Neural crest cell (in vitro differentiated cells): ENCODE data around the gene STAMBP. TPM values are rescaled to one million over a fixed set of nuclear protein-coding genes. Genes with fewer than 3 reads are reported as not detected.
"Not testable (repeated sequence)": the region's sequence is repeated elsewhere in the genome, so short reads cannot be mapped to it uniquely, and the experiment has no call there.

Experiments
- DNase-seq: peaks from one replicate; pipeline ENCODE4 v3.0.0; 2021; ENCODE audit warnings: low read depth, mixed read lengths, low spot score
- H3K27ac Mint-ChIP-seq: one replicate; pipeline ENCODE4 v1.8.0; 2021; ENCODE audit warnings: mild to moderate bottlenecking, mixed read lengths; ENCODE audit not compliant: unreplicated experiment
- H3K27me3 Mint-ChIP-seq: 2 replicates; pipeline ENCODE4 v1.8.0; 2021; ENCODE audit warnings: low read depth, mild to moderate bottlenecking, mixed read lengths
- H3K36me3 Mint-ChIP-seq: 2 replicates; pipeline ENCODE4 v1.8.0; 2021; ENCODE audit warnings: low read depth, mild to moderate bottlenecking, mixed read lengths
- H3K4me1 Mint-ChIP-seq: 2 replicates; pipeline ENCODE4 v1.8.0; 2021; ENCODE audit warnings: mixed read lengths
- H3K4me3 Mint-ChIP-seq: one replicate; pipeline ENCODE4 v1.8.0; 2021; ENCODE audit warnings: mild to moderate bottlenecking, mixed read lengths
- H3K9me3 Mint-ChIP-seq: 2 replicates; pipeline ENCODE4 v1.8.0; 2021; ENCODE audit warnings: mixed read lengths
- CTCF ChIP-seq: fragments of 200-600 bp; sonication (generic); conservative IDR thresholded peaks from 2 replicates; pipeline ENCODE4 v1.5.0; 2021; ENCODE audit warnings: antibody characterized with exemption, mild to moderate bottlenecking
- total RNA-seq: library from RNA; stranded (reverse); gene quantifications from 2 replicates; pipeline ENCODE4 v1.2.1, GENCODE V29; 2021

STAMBP gene
- total RNA-seq, 1 donor from 2014 or later: 37.4 TPM

DNA sequence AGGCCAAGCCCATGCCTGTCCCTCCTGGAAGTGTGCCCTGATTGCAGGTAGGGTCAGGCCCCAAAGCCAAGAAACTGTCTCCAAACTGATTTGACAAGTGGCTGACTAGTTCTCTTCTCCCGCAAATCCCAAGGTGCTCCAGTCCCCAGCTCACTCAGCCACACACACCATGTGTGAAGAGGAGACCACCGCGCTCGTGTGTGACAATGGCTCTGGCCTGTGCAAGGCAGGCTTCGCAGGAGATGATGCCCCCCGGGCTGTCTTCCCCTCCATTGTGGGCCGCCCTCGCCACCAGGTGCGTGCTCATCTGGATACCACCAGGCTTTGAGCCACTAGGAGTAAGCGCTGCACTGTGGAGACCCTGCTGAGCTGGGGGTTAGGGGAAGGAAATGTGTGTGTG, 72.4 kb downstream of the STAMBP start:
- no peak for TF ChIP-seq CTCF
- no peaks in the 10 kb centered on the region for H3K36me3 Mint-ChIP-seq
- DNase-seq: no peak
- peaks cover 17% of the 10 kb centered on the region for H3K4me1 Mint-ChIP-seq
- H3K27ac Mint-ChIP-seq: no peak overlapping the region
- H3K27me3 Mint-ChIP-seq: peaks cover 6% of the 10 kb centered on the region
- H3K4me3 Mint-ChIP-seq: no peak overlapping the region
- H3K9me3 Mint-ChIP-seq: no peaks in the 10 kb centered on the region

DNA sequence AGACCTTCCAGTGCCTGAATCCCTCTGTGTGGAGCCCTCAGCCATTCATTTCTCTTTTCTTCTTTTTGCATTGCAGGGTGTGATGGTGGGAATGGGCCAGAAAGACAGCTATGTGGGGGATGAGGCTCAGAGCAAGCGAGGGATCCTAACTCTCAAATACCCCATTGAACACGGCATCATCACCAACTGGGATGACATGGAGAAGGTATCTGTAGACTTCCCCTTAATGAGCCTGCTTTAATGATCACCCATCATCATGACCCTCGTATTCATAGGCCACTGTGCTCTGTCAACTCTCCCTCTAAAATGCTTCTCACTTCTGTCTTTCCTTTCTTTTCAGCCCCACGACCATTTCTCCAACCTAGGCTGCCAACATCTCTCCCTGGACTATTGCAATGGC, 73.5 kb downstream of the STAMBP start:
- no peak for DNase-seq
- Mint-ChIP-seq H3K27ac (no peak overlapping the region), H3K36me3 (no peaks in the 10 kb centered on the region), H3K4me1 (peaks cover 5% of the 10 kb centered on the region), H3K9me3 (no peaks in the 10 kb centered on the region), H3K4me3 (no peak overlapping the region), H3K27me3 (peaks cover 6% of the 10 kb centered on the region)
- no peak for TF ChIP-seq CTCF

DNA sequence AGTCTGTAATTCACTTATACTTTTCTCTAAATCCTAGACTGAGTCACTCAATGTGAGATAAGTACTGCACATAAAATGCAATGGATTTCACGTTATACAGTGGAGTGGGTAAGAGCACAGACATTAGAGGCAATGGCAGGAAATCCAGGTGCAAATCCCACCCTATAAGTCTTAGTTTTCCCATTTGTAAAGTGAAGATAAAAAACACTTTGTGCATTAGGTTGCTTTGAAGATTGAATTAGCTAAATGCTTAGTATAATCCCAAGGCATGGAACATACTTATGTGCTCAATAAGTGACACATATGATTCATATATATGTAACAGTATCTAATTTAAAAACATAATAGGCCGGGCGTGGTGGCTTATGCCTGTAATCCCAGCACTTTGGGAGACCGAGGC, 74.6 kb downstream of the STAMBP start:
- H3K4me3 Mint-ChIP-seq: no peak overlapping the region
- no peaks in the 10 kb centered on the region for H3K4me1 Mint-ChIP-seq
- no peak for TF ChIP-seq CTCF
- no peak for DNase-seq
- no peaks in the 10 kb centered on the region for H3K9me3 Mint-ChIP-seq
- peaks cover 6% of the 10 kb centered on the region for H3K27me3 Mint-ChIP-seq
- H3K36me3 Mint-ChIP-seq: no peaks in the 10 kb centered on the region
- no peak overlapping the region for H3K27ac Mint-ChIP-seq

GRCh38 chr2:73903949-73904613, 75.3 kb downstream of the STAMBP start:
- not testable (repeated sequence) for H3K9me3 Mint-ChIP-seq, H3K4me3 Mint-ChIP-seq, H3K27ac Mint-ChIP-seq, H3K36me3 Mint-ChIP-seq, DNase-seq, H3K4me1 Mint-ChIP-seq, H3K27me3 Mint-ChIP-seq

- TF ChIP-seq CTCF: no peak
- Mint-ChIP-seq H3K27ac (no peak overlapping the region), H3K9me3 (no peaks in the 10 kb centered on the region), H3K36me3 (no peaks in the 10 kb centered on the region), H3K4me3 (no peak overlapping the region), H3K4me1 (no peaks in the 10 kb centered on the region), H3K27me3 (peaks cover 6% of the 10 kb centered on the region)
- DNase-seq: no peak
Observed at GRCh38 chr2:73904952-73905351, 76.2 kb downstream of the STAMBP start.

GRCh38 chr2:73906847-73907505, 78.2 kb downstream of the STAMBP start:
- no peak for DNase-seq
- H3K27ac Mint-ChIP-seq: no peak overlapping the region
- no peaks in the 10 kb centered on the region for H3K36me3 Mint-ChIP-seq
- H3K4me3 Mint-ChIP-seq: no peak overlapping the region
- H3K27me3 Mint-ChIP-seq: peaks cover 2% of the 10 kb centered on the region
- TF ChIP-seq CTCF: no peak
- H3K4me1 Mint-ChIP-seq: no peaks in the 10 kb centered on the region
- H3K9me3 Mint-ChIP-seq: no peaks in the 10 kb centered on the region
